Epithelial cell of proximal tubule (primary cell): Measurements from ENCODE around the gene C16orf46. TPM values are rescaled to one million over a fixed set of nuclear protein-coding genes. Genes with fewer than 3 reads are reported as not detected.
A peak's percentile ranks its signal among the peaks of the same experiment; 100 is the strongest.
"Not testable (repeated sequence)": the region's sequence is repeated elsewhere in the genome, so short reads cannot be mapped to it uniquely, and the experiment has no call there.

Source experiments
- DNase-seq: peaks from one replicate; pipeline ENCODE4 v3.0.0-alpha.2; 2011; ENCODE audit warnings: low read depth
- H3K4me3 ChIP-seq: 2 replicates; pipeline ENCODE4 v1.5.1; 2011; ENCODE audit warnings: low read depth, mild to moderate bottlenecking, low read length
- total RNA-seq: library from RNA; depleted of rRNA; stranded (reverse); fragments of >200 nt; gene quantifications from 2 replicates; pipeline ENCODE4 v1.2.3, GENCODE V29; 2015
- TF ChIP-seq, protein P1 (sequence below): conservative IDR thresholded peaks from 2 replicates; pipeline ENCODE4 v1.5.1; 2012; ENCODE audit warnings: low read depth, mild to moderate bottlenecking, low read length

Gene C16orf46, protein sequence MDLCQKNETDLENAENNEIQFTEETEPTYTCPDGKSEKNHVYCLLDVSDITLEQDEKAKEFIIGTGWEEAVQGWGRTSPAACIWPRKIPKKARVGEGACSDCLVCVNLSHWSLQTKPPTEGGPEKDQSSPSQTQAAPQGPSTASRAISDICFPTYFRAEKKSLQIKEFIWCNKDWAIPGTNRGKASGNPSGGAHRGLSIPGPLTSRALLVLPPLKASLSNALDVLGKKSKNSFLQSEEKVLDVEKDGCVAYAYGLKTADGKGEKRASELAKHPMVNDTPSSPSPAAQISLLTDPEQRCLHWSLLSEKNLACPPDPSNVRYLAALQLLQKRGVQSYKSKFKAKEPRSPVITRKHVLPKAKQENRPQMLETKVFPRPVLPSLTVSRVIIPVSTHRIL
- 0.22 and 0.35 TPM in 2 replicates for total RNA-seq

DNA sequence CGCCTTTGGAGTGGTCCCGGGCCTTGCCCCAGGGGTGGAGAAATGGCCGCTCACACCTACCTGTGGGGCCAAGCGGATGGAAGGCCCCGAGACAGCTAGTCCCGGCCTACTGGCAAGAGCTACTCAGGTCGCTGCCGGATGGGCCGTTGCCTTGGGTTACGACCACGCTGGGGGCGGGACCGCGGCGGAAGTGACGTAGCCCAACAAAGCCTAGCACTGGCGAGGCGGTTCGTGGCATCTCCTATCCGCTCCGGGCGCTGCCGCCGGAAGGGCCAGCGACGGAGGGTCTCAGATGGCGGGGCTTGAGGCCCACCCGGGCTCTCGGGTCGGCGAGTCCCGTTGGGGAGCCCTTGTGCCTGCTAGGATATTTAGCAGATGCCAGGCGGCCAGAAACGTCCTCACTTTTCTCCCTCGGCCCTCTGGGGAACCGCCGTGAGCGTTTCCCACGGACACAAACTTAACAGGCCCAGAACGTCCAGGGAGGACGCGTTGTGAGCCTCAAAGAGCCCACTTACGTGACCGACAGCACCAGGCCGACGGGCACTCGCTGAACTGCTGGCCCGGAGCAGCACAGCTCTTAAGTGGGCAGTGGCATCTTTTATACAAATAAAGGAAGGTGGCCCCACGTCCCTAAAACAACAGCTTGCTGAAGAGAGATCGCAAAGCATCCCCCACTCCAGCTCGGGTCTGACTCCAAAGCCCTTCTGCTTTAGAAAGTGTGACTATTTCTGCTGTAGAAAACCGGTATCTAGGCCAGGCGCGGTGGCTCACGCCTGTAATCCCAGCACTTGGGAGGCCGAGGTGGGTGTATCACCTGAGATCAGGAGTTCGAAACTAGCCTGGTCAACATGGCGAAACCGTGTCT, at the start of gene C16orf46:
Gene C16orf46 (minus strand): TSS at position 163 of the 865 bp plus-strand sequence. CDS start 13,283 bp downstream, outside the sequence.
- H3K4me3 ChIP-seq, result peak within 1 kb of the TSS; percentile 89
- peak; percentile 55 for DNase-seq
- TF ChIP-seq, protein P1, sequence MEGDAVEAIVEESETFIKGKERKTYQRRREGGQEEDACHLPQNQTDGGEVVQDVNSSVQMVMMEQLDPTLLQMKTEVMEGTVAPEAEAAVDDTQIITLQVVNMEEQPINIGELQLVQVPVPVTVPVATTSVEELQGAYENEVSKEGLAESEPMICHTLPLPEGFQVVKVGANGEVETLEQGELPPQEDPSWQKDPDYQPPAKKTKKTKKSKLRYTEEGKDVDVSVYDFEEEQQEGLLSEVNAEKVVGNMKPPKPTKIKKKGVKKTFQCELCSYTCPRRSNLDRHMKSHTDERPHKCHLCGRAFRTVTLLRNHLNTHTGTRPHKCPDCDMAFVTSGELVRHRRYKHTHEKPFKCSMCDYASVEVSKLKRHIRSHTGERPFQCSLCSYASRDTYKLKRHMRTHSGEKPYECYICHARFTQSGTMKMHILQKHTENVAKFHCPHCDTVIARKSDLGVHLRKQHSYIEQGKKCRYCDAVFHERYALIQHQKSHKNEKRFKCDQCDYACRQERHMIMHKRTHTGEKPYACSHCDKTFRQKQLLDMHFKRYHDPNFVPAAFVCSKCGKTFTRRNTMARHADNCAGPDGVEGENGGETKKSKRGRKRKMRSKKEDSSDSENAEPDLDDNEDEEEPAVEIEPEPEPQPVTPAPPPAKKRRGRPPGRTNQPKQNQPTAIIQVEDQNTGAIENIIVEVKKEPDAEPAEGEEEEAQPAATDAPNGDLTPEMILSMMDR, result no peak

DNA sequence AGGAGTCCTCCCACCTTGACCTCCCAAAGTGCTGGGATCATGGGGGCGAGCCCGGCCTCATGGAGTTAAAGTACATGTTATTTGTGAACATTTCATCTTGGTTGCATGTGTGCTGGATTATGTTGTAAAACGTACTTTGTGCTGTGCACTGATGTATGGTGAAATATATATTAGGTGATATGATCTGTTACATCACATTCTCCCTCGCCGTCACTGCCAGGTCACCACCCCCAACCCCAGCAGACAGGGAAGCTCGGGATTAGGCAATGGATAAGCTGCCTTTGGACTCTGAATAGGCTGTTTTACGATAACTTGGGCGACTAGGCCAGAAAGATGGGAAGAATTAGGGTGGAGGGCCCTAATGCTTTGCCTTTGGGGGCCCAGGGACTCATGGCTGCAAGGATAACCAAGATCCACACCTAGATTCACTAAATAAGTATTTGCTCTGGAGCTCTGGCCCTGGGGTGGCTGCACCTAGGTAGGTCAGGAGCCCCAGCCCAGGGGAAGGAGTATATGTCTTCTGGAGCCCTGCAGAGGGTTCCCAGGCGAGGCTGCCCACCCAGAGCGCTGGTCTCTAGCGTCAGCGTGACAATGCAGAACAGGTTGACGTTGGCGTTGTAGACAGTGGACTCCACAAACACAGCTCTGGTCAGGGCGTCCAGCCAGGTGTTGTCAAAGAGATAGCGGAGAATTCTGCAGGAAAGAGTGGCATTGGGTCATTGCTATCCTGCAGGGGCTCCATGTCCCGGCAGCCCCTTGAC, 46.2 kb upstream of the C16orf46 start:
- no peak overlapping the region for H3K4me3 ChIP-seq
- no peak for DNase-seq
- TF ChIP-seq, protein P1, result no peak

DNA sequence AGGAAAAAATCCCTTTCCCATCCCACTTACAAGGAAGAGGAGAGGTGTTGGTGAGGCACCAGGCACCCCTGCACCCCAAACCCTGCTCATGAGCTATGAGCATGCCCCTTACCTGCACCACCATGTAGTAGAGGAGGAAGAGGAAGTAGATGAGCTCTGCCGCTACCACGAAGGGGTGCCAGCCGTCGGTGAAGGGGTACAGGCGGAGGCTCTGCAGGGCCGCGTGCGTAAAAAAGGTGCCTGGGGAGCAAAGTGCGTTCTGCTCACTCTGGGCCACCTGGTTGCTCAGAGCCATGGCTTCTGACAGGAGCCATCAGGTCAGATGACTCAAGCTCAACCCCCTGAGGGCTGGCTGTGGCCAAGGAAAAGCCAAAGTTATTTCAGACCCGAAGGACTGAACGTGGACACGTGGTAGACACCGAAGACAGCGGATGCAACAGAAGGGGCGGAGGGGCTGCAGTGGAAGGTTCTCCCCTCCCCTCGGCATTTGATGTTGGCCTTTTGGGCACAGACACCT, 44.5 kb upstream of the C16orf46 start:
- TF ChIP-seq, protein P1, result no peak
- DNase-seq, result no peak
- no peak overlapping the region for H3K4me3 ChIP-seq

DNA sequence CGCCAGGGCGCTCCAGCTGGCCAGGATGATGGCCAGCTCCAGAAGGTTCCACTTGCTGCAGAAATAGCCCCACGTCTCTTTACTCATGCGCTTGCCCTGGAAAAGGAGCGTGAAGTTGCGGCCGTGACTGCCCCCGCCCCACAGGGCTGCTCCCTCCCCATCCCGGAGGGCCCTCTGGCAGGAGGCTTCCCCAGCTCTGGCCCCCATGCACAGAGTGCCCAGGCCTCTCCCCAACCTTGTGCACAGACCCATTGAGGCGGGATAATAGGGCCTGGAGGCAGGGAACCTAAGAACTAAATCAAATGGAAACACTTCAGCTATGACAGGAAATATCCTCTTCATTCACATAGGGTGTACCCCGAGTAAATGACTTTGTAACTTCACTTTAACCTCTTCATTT, 40.4 kb upstream of the C16orf46 start:
- no peak for DNase-seq
- TF ChIP-seq, protein P1, result no peak
- H3K4me3 ChIP-seq, result no peak overlapping the region

DNA sequence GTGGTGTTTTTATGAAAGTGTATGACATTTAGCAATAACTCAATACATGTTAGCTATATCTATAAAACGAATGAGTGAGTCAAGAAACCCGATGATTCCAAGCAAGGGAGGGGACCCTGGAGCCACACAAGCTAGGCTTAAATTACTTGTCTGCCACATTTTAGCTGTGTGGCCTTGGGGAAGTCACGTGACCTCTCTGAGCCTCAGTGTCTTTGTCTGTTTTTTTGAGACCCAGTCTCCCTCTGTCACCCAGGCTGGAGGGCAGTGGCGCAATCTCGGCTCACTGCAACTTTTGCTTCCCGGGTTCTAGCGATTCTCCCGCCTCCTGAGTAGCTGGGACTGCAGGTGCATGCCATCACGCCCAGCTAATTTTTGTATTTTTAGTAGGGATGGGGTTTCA, 39.2 kb upstream of the C16orf46 start:
- no peak overlapping the region for H3K4me3 ChIP-seq
- no peak for DNase-seq
- TF ChIP-seq, protein P1, result no peak

DNA sequence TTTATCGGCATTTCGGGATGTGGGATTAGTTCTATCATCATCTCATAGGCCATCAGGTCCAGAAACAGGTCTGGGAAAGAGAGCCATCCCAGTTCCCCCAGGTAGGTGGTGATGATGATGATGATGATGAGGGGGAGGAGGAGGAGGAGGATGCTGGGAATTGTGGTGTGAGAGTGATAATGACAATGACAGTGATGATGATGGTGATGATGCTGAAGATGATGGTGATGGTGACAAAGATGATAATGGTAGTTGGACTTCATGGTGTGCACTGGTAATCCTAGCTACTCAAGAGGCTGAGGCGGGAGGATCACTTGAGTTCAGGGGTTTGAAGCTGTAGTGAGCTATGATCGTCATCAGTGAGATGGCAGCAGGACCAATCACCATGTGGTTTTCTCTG, 35.4 kb upstream of the C16orf46 start:
- TF ChIP-seq, protein P1, result no peak
- DNase-seq, result no peak
- no peak overlapping the region for H3K4me3 ChIP-seq

DNA sequence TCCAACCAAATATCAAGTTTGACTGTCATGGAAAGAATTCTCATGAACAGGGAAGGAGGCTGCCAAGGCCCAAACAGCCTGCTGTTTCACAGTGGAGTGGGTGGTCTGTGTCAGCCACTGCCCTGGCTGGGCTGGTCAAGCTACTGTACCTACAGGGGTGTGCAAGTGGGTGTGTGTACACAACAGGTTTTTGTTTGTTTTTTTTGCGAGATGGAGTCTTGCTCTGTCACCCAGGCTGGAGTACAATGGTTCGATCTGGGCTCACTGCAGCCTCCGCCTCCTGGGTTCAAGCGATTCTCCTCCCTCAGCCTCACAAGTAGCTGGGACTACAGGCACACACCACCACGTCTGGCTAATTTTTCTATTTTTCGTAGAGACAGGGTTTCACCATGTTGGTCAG, 32.2 kb upstream of the C16orf46 start:
- not testable (repeated sequence) for H3K4me3 ChIP-seq, DNase-seq
